ENCODE results near the gene ATXN10.

GRCh38 chr22:45642986-45643385 is 28.6 kb upstream of the ATXN10 start:
- TF ChIP-seq CTCF (IDR thresholded peaks at IDR 0.05; ENCODE audit: borderline replicate concordance, extremely low read depth, low read length, poor library complexity, severe bottlenecking): no peak
- no peak for TF ChIP-seq EZH2 (IDR thresholded peaks at IDR 0.05; ENCODE audit: borderline replicate concordance, low read depth, low read length, severe bottlenecking)
